Keratinocyte (primary cell): ENCODE data around the gene RFX2.

ENCODE experiments used
- CTCF ChIP-seq, 3 experiments: IDR thresholded peaks in 1 of 3; conservative IDR thresholded peaks in 1 of 3; optimal IDR thresholded peaks in 1 of 3; 2 replicates in 2 of 3; 3 replicates in 1 of 3; pipeline versions ENCODE3 to v1.5.1; 2011; ENCODE audit warnings: low read length in 3 of 3, mild to moderate bottlenecking in 3 of 3, moderate library complexity in 2 of 3, control low read depth in 1 of 3, inconsistent platforms in 1 of 3; ENCODE audit not compliant: insufficient read depth in 2 of 3; ENCODE audit errors: extremely low read depth in 1 of 3
- EZH2 ChIP-seq: IDR thresholded peaks from one replicate; pipeline ENCODE4 v1.6.1; 2012; ENCODE audit warnings: inconsistent platforms, mild to moderate bottlenecking, low read length, moderate library complexity

- TF ChIP-seq CTCF (optimal IDR thresholded peaks at IDR 0.05 in 1 of 3, IDR thresholded peaks at IDR 0.05 in 1 of 3, conservative IDR thresholded peaks at IDR 0.05 in 1 of 3; ENCODE audit: extremely low read depth in 1 of 3, insufficient read depth in 2 of 3, low read length in 3 of 3): no peak
- TF ChIP-seq EZH2: no peak
Measured at GRCh38 chr19:5996623-5997320, 113.5 kb downstream of the RFX2 start.
